IMR-90 (cell line): ENCODE measurements around the gene OPCML. TPM values are rescaled to one million over a fixed set of nuclear protein-coding genes. Genes with fewer than 3 reads are reported as not detected.

Experiments used
- ATAC-seq: fragments of 200-7000 bp; cut with Tn5 transposase; 2 replicates; pipeline ENCODE4 v1.9.1; 2020; ENCODE audit warnings: low read depth, mild to moderate bottlenecking, moderate library complexity
- BruUV-seq: library from RNA; stranded (reverse); fragments of 400-500 nt; replicated peaks from 2 replicates; lab custom pipeline; 2021; lab: Mats Ljungman, UMichigan
- CTCF ChIA-PET: fragments of 300-600 bp; formaldehyde crosslinking; extraction: SDS; loops from one replicate; lab custom pipeline; 2021; ENCODE audit warnings: antibody characterized with exemption; lab: Yijun Ruan, JAX
- POLR2A ChIA-PET: fragments of 300-600 bp; sonication (Branson Sonifier 250); formaldehyde crosslinking; loops from one replicate; lab custom pipeline; 2022; ENCODE audit warnings: antibody characterized with exemption; ENCODE audit not compliant: unreplicated experiment; lab: Charles Lee
- DNase-seq: peaks from one replicate; pipeline ENCODE4 v3.0.0; 2013
- H2AFZ ChIP-seq: replicated peaks from 2 replicates; pipeline ENCODE3; 2013; ENCODE audit warnings: low read length, mild to moderate bottlenecking; ENCODE audit not compliant: poor library complexity
- H2AK5ac ChIP-seq: 2 replicates; pipeline ENCODE4 v1.6.1; 2013; ENCODE audit warnings: low read depth, low read length, inconsistent platforms
- H2AK9ac ChIP-seq: replicated peaks from 2 replicates; pipeline ENCODE3; 2013; ENCODE audit warnings: mild to moderate bottlenecking, low read depth, low read length, moderate library complexity; ENCODE audit not compliant: poor library complexity
- H2BK120ac ChIP-seq: 2 replicates; pipeline ENCODE4 v1.6.1; 2013; ENCODE audit warnings: low read depth, low read length, inconsistent platforms
- H2BK15ac ChIP-seq: 3 replicates; pipeline ENCODE4 v1.6.1; 2013; ENCODE audit warnings: low read depth, low read length, inconsistent platforms
- H2BK20ac ChIP-seq: 2 replicates; pipeline ENCODE4 v1.6.1; 2013; ENCODE audit warnings: low read depth, mild to moderate bottlenecking, inconsistent platforms, low read length, moderate library complexity
- H2BK5ac ChIP-seq: 2 replicates; pipeline ENCODE4 v1.6.1; 2013; ENCODE audit warnings: mild to moderate bottlenecking, low read depth, low read length, inconsistent platforms; ENCODE audit not compliant: poor library complexity, severe bottlenecking
- H3K14ac ChIP-seq: replicated peaks from 2 replicates; pipeline ENCODE4 v1.6.1; 2013; ENCODE audit warnings: low read depth, low read length, inconsistent platforms
- H3K18ac ChIP-seq: 2 replicates; pipeline ENCODE4 v1.6.1; 2013; ENCODE audit warnings: low read depth, low read length, control low read depth
- H3K23ac ChIP-seq: 2 replicates; pipeline ENCODE4 v1.6.1; 2013; ENCODE audit warnings: low read depth, low read length, inconsistent platforms
- H3K27ac ChIP-seq: 2 replicates; pipeline ENCODE4 v1.5.1; 2013; ENCODE audit warnings: mild to moderate bottlenecking, control low read depth, low read length; ENCODE audit not compliant: insufficient read depth
- H3K27me3 ChIP-seq: 2 replicates; pipeline ENCODE4 v1.6.1; 2013; ENCODE audit warnings: low read length; ENCODE audit not compliant: control insufficient read depth, insufficient read depth
- H3K36me3 ChIP-seq: 2 replicates; pipeline ENCODE4 v1.6.1; 2013; ENCODE audit warnings: low read length, mixed read lengths; ENCODE audit not compliant: control insufficient read depth, insufficient read depth
- H3K4ac ChIP-seq: 2 replicates; pipeline ENCODE4 v1.6.1; 2013; ENCODE audit warnings: low read depth, low read length, inconsistent platforms
- H3K4me1 ChIP-seq: 2 replicates; pipeline ENCODE4 v1.6.1; 2013; ENCODE audit warnings: low read length, mixed read lengths; ENCODE audit not compliant: control insufficient read depth, insufficient read depth
- H3K4me2 ChIP-seq: 2 replicates; pipeline ENCODE4 v1.6.1; 2013; ENCODE audit warnings: low read depth, mild to moderate bottlenecking, control low read depth, low read length, moderate library complexity
- H3K4me3 ChIP-seq: 2 replicates; pipeline ENCODE4 v1.5.1; 2013; ENCODE audit warnings: low read depth, mild to moderate bottlenecking, control low read depth, low read length, moderate library complexity; ENCODE audit not compliant: insufficient read depth
- H3K56ac ChIP-seq: 2 replicates; pipeline ENCODE4 v1.6.1; 2013; ENCODE audit warnings: low read length, inconsistent platforms; ENCODE audit not compliant: insufficient read depth; ENCODE audit errors: extremely low read depth
- H3K79me1 ChIP-seq, 2 experiments: 2 replicates each; pipeline ENCODE4 v1.6.1; 2013; ENCODE audit warnings: low read length in 2 of 2, inconsistent platforms in 1 of 2, low read depth in 1 of 2
- H3K9ac ChIP-seq: 2 replicates; pipeline ENCODE4 v1.6.1; 2013; ENCODE audit warnings: low read depth, low read length, control low read depth
- H3K9me1 ChIP-seq: 2 replicates; pipeline ENCODE4 v1.6.1; 2013; ENCODE audit warnings: low read length, inconsistent platforms; ENCODE audit not compliant: insufficient read depth
- H3K9me3 ChIP-seq: 2 replicates; pipeline ENCODE4 v1.6.1; 2013; ENCODE audit warnings: low read length; ENCODE audit not compliant: control insufficient read depth, insufficient read depth
- H4K20me1 ChIP-seq: 2 replicates; pipeline ENCODE4 v1.6.1; 2013; ENCODE audit warnings: low read length, inconsistent platforms; ENCODE audit not compliant: insufficient read depth
- H4K5ac ChIP-seq: 2 replicates; pipeline ENCODE4 v1.6.1; 2013; ENCODE audit warnings: mild to moderate bottlenecking, low read depth, low read length, control low read depth
- H4K8ac ChIP-seq, 2 experiments: 2 replicates each; pipeline ENCODE4 v1.6.1; 2013; ENCODE audit warnings: low read depth in 2 of 2, low read length in 2 of 2, control low read depth in 1 of 2, inconsistent platforms in 1 of 2
- H4K91ac ChIP-seq: 2 replicates; pipeline ENCODE4 v1.6.1; 2013; ENCODE audit warnings: low read depth, low read length, inconsistent platforms; ENCODE audit not compliant: insufficient read depth
- FOS ChIP-seq: fragments of 150-350 bp; IDR thresholded peaks from 2 replicates; pipeline ENCODE4 v1.6.1; 2016; ENCODE audit warnings: low read depth, low read length
- MAZ ChIP-seq: IDR thresholded peaks from 2 replicates; pipeline ENCODE4 v1.6.1; 2012; ENCODE audit warnings: low read depth, mild to moderate bottlenecking, low read length, improper control_type of control experiment, moderate library complexity, borderline replicate concordance
- MXI1 ChIP-seq: IDR thresholded peaks from 2 replicates; pipeline ENCODE4 v1.6.1; 2012; ENCODE audit warnings: low read depth, mild to moderate bottlenecking, low read length, moderate library complexity, borderline replicate concordance
- NFE2L2 ChIP-seq: fragments of 150-350 bp; IDR thresholded peaks from 2 replicates; pipeline ENCODE4 v1.6.1; 2016; ENCODE audit warnings: low read depth, mild to moderate bottlenecking, low read length
- POLR2A ChIP-seq: IDR thresholded peaks from 2 replicates; pipeline ENCODE4 v1.6.1; 2012; ENCODE audit warnings: mild to moderate bottlenecking, low read depth, low read length
- SMC3 ChIP-seq: fragments of 150-350 bp; IDR thresholded peaks from 2 replicates; pipeline ENCODE4 v1.6.1; 2016; ENCODE audit warnings: low read depth, mild to moderate bottlenecking, antibody characterized with exemption, low read length, moderate library complexity
- WGBS, 2 experiments: methylation state at CpG; one replicate each; pipeline versions ENCODE4 v1.1.5 to v1.1.7; 2013; ENCODE audit warnings: missing lambda C conversion rate in 2 of 2; ENCODE audit not compliant: insufficient read length in 1 of 2; ENCODE audit errors: extremely low coverage in 2 of 2; 5-methylcytosine and 5-hydroxymethylcytosine counted together
- dilution Hi-C: fragments of 300-500 bp; cut with HindIII; formaldehyde crosslinking; loops from one replicate; pipeline ENCODE4 v1.14.3; 2018; ENCODE audit warnings: low sequenced_read_pairs; ENCODE audit not compliant: unreplicated experiment
- in situ Hi-C: fragments of 300-500 bp; cut with MboI; formaldehyde crosslinking; loops from 3 replicates; pipeline ENCODE4 v1.14.3; 2019; ENCODE audit warnings: low sequenced_read_pairs, inconsistent platforms, mixed read lengths
- intact Hi-C: fragments of 100-400 bp; cut with micrococcal nuclease; formaldehyde crosslinking; loops from 2 replicates; pipeline ENCODE4 v1.10.0; 2022
- polyA plus RNA-seq, 3 experiments: library from polyadenylated mRNA; depleted of rRNA; stranded (reverse); fragments of >200 nt; gene quantifications; 2 replicates each; pipeline ENCODE4 v1.2.3, GENCODE V29; 2012; ENCODE audit warnings: low replicate concordance in 1 of 3
- total RNA-seq: library from RNA; depleted of rRNA; stranded (reverse); fragments of >200 nt; gene quantifications from 2 replicates; pipeline ENCODE4 v1.2.3, GENCODE V29; 2012
- TF ChIP-seq, protein P1 (sequence below): conservative IDR thresholded peaks from 2 replicates; pipeline ENCODE4 v1.5.1; 2012; ENCODE audit warnings: mild to moderate bottlenecking, low read depth, low read length, improper control_type of control experiment

The OPCML gene
- total and polyA plus RNA-seq, 2 of the 4 experiments (the other 2 are of a cell fraction), result under 0.01 to 2.6 TPM

DNA sequence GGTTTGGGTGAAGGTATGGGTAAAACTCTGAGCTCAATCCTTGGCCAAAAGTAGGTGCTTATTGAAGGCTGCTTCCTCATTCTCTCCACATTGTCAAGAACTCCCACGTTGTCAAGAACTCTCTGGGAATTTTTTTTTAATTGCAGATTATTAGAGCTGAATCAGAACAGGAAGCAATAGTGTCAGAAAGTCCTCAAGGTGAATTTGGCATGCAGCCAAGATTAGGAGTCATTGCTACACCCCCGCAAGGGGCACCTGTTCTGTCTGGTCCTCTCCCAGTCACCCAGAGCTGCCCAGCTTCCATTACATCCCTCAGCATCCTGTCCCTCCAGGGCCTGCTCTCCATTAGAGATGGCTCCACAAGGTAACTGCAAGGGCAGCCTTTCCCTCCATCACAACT is 996.5 kb downstream of the OPCML start:
- no peak overlapping the region for H2BK120ac ChIP-seq
- ATAC-seq, result no peak
- no peak overlapping the region for H3K9ac ChIP-seq
- H2AK5ac ChIP-seq, result no peak overlapping the region
- no peak overlapping the region for H2BK20ac ChIP-seq
- H3K9me1 ChIP-seq, result no peaks in the 10 kb centered on the region
- H3K9me3 ChIP-seq, result no peaks in the 10 kb centered on the region
- H3K23ac ChIP-seq, result no peak overlapping the region
- intact Hi-C loops, result no loop called here
- no peak overlapping the region for H3K18ac ChIP-seq
- no peak overlapping the region for H2BK5ac ChIP-seq
- in situ Hi-C loops, result no loop called here
- H3K79me1 ChIP-seq, result no peaks in the 10 kb centered on the region
- no peak overlapping the region for H4K91ac ChIP-seq
- no peak overlapping the region for H3K56ac ChIP-seq
- no peaks in the 10 kb centered on the region for H3K27me3 ChIP-seq
- no peaks in the 10 kb centered on the region for H4K20me1 ChIP-seq
- no peak overlapping the region for H2AK9ac ChIP-seq
- no peak for DNase-seq
- no peaks in the 10 kb centered on the region for H3K36me3 ChIP-seq
- BruUV-seq, result no TSS peak
- dilution Hi-C loops, result no loop called here
- no CpG with 5 or more reads among the region's 2 CpGs for WGBS, 2 experiments
- no peaks in the 10 kb centered on the region for H3K4me1 ChIP-seq
- H4K5ac ChIP-seq, result no peak overlapping the region
- H4K8ac ChIP-seq, result no peak overlapping the region
- H3K4ac ChIP-seq, result no peak overlapping the region
- ChIA-PET CTCF (interaction anchor here (0.9 to 1.0 kb wide), 2 partner anchors 9 to 672 kb away, joined by 3 to 4 read pairs; no protein-coding TSS in a partner anchor), POLR2A (no interaction called here)
- H3K14ac ChIP-seq, result no peak overlapping the region
- H3K4me2 ChIP-seq, result no peak overlapping the region
- TF ChIP-seq MAZ, result no peak
- TF ChIP-seq SMC3, result no peak
- no peak for TF ChIP-seq POLR2A
- no peak for TF ChIP-seq MXI1
- no peak for TF ChIP-seq NFE2L2
- no peak for TF ChIP-seq FOS
- TF ChIP-seq, protein P1, sequence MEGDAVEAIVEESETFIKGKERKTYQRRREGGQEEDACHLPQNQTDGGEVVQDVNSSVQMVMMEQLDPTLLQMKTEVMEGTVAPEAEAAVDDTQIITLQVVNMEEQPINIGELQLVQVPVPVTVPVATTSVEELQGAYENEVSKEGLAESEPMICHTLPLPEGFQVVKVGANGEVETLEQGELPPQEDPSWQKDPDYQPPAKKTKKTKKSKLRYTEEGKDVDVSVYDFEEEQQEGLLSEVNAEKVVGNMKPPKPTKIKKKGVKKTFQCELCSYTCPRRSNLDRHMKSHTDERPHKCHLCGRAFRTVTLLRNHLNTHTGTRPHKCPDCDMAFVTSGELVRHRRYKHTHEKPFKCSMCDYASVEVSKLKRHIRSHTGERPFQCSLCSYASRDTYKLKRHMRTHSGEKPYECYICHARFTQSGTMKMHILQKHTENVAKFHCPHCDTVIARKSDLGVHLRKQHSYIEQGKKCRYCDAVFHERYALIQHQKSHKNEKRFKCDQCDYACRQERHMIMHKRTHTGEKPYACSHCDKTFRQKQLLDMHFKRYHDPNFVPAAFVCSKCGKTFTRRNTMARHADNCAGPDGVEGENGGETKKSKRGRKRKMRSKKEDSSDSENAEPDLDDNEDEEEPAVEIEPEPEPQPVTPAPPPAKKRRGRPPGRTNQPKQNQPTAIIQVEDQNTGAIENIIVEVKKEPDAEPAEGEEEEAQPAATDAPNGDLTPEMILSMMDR, result no peak
- no peak overlapping the region for H2AFZ ChIP-seq
- H3K4me3 ChIP-seq, result no peak overlapping the region
- H3K27ac ChIP-seq, result no peak overlapping the region
- H2BK15ac ChIP-seq, result no peak overlapping the region
